NCI-H2227 (cell line): ENCODE data around the gene CARMIL3.
"Not testable (repeated sequence)": the region's sequence is repeated elsewhere in the genome, so short reads cannot be mapped to it uniquely, and the experiment has no call there.

Experiments
- DNase-seq: peaks from one replicate; lab custom pipeline; 2025; ENCODE audit not compliant: unreplicated experiment; lab: John Stamatoyannopoulos, UW

The CARMIL3 gene

GRCh38 chr14:24038686-24039085 lies 13.1 kb upstream of the CARMIL3 start:
- DNase-seq, result no peak

GRCh38 chr14:24040692-24041091 lies 11.1 kb upstream of the CARMIL3 start:
- DNase-seq, result no peak

DNA sequence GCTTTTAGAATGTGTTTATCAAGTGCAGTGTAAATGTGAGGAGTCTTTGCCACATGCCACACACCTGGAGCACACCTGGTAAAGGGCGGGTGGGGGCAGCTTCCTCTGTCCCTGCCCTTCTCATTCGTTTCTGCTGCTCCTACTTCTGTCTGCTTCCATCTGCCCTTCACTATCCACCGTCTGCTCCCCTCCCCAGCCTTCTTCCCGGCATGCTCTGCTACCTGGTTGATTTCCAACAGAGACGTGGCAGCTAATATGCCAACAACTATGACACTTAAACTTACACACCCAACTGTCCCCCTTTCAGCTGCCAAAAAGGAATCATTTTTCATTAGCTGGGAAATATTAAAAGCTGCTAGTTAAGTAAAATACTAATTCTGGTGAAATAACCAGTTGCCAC lies 9.1 kb upstream of the CARMIL3 start:
- DNase-seq, result no peak

GRCh38 chr14:24049002-24049401 lies 2.8 kb upstream of the CARMIL3 start:
- not testable (repeated sequence) for DNase-seq

GRCh38 chr14:24050753-24051152 lies 1.1 kb upstream of the CARMIL3 start:
- DNase-seq, result not testable (repeated sequence)

DNA sequence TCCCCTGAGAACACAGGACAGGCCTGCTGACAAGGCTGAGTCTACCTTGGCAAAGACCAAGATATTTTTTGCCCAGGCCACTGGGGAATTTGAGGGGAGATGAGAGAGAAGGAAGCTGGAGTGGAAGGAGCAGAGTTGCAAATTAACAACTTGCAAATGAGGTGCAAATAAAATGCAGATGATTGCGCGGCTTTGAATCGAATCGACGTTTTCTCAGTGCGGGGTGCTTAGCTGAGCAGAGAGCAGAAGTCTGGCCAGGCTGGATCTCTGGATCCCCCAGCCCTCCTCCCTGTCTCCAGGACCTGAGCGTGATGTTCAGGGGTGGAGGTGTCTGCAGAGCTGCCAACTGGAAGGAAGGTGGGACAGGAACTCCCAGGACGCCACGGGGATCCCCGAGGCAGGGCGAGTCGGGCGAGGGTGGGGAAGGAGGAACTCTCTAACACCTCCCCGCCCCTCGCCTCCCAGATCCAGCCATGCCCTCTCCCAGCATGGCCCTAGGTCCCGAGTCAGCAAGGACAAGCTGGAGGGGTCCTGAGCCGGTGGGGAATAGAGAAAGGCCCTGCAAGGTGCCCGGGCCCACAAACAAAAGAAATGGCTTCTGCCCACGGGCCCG lies 527 bp upstream of the CARMIL3 start:
- DNase-seq, result peak; percentile 51

DNA sequence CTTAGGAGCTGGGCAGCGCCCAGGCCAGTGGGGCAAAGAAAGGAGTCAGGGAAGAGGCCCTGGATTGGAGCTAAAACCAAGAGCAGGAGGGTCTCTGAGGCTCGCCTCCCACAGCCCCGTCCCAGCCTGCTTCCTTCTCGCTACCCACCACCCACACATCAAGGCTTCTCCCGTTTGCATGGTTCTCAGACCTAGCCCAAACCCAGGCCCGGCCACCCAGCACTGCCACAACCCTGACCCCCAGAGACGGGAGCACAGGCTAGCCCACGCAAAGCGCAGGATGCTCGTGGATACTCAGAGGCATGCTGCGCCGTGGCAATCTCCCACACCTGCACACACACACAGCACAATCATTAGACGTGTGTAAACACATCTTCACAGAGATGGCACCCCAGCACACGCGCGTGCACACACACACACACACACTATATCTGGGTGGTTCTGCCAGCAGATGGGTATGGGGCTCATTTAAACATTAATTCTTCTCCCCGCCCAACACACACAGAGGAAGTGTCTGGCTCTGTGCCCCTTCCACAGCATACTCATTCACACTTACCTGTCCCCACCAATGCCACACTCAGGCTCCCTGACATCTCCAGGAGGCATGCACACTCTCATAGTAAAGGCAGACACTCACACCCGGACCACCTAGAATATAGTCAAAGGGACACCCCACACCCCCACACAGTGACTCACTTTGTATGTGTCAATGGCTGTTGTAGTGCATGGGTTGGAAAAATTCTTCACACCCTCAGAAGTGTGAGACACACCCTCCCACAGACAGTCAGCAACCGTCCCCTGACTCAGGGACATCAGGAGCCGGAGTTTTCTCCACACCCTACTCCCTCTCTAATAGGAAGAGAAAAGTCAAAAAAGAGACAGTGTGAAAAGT lies 1.1 kb downstream of the CARMIL3 start:
- DNase-seq, result no peak

DNA sequence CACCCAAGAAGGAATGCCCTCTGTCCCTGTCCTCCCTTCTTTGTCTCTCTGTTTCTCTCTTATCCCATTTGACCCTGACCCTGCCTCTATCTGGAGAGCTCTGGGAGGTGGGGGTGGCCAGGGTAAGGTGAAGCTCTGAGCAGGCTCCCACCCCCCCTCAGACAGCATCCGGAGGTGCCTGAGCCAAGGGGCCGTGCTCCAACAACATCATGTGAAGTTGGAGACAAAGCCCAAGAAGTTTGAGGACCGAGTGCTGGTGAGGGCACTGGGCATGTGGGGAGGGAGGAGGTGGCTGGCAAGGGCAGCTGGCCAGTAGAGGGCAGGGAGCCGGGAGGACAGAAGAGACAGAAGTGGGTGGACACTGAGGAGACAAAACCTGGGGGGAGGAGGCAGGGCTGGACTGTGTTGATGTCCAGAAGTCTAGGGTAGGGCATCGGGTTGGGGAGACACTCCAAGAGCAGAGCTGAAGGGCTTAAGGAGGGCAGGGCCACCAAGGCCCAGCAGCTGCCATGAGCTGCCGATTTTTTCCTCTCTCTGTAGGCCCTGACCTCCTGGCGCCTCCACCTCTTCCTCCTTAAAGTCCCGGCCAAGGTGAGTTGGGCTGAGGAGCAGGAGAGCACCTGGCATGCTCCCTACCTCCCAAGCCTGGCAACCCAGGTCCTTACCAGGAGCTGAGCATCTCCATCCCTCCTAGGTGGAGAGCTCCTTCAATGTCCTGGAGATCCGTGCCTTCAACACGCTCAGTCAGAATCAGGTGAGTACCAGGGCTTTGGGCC lies 1.9 kb downstream of the CARMIL3 start:
- DNase-seq, result no peak

- DNase-seq, result no peak
These were observed 2.5 kb downstream of the CARMIL3 start for GRCh38 chr14:24054324-24054641.

DNA sequence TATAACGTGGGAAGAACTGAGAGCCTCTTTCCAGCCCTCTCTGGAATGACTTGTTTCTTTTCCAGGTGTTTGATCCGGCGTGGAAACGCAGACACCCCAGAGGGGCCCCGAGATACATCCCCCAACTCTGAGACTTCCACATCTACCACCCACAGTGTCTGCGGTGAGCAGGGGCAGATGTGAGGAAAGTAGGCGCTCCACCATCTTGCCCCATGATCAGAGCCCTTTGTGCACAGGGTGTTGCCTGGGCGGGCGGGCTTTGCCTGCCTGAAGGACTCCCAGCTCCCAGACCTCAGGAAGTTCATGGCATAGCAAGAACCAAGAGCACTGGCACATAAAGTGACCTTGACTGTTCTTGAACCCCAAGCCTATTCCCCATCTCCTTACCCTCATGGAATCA lies 2.8 kb downstream of the CARMIL3 start:
- DNase-seq, result no peak

DNA sequence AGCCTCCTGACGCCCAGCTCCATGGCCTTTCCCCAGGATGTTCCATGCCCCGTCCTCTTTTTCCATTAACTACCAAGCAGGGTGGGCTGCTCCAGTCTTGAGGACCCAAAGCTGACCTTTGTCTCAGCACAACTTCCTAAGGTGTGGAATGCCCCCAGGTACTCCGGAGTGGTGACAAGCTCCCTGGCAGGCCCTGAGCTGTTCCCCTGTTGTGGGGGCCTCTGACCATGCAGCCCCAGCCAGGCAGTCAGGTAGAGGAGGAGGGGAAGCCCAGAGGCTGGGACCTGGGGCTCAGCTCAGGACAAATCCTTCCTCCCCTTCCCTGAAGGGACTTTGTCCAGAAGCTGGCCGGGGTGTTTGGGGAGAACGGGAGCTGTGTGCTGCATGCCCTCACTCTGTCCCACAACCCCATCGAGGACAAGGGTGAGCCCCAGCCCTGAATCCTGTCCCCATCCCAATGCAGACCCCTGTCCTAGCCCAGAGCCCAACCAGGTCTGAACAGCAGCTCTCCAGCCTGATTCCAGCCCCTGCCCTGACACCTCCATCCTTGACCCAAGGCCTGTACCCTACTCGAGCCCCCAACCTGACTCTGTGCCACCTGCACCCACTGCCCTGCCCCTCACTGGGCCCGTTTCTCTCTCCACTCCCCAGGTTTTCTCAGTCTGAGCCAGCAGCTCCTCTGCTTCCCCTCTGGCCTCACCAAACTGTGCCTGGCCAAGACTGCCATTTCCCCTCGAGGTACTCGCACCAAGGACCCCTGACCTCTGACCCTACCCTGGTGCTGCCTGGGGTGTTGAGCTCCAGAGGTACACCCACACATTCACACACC lies 4.4 kb downstream of the CARMIL3 start:
- DNase-seq, result no peak

GRCh38 chr14:24056800-24057184 lies 5.0 kb downstream of the CARMIL3 start:
- DNase-seq, result no peak

GRCh38 chr14:24057271-24057670 lies 5.5 kb downstream of the CARMIL3 start:
- no peak for DNase-seq

DNA sequence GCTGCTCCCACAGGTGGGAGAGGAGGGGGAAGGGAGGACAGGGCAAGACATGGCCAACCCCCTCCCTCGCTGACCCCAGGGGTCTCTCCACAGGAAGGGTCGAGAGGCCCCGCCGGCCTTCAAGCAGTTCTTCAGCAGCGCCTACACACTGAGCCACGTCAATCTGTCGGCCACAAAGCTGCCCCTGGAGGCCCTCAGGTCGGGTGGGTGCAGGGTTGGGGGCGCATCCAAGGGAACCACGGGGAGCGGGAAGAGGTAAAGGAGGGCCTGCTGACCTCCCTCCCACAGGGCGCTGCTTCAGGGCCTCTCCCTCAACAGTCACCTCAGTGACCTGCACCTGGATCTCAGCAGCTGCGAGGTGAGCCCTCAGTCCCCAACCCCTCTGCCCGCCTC lies 6.1 kb downstream of the CARMIL3 start:
- no peak for DNase-seq

- DNase-seq, result peak; percentile 73
These were observed 6.6 kb downstream of the CARMIL3 start for GRCh38 chr14:24058260-24058950.

DNA sequence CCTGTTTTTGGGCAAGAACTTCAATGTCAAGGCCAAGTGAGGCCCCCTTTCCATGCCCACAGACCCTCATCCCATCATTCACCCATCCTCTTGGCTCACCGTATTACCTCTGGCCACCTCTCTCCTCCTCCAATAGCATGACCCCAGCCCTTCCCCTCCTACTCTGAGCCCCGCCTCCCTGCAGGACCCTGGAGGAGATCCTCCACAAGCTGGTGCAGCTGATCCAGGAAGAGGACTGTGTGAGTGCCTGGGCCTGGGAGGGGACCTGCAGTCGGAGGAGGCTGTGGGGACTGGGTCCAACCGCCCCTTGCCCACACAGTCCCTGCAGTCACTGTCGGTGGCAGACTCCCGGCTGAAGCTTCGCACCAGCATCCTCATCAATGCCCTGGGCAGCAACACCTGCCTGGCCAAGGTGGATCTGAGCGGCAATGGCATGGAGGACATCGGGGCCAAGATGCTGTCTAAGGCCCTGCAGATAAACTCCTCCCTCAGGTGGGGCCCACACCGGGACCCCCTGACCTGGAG lies 7.2 kb downstream of the CARMIL3 start:
- no peak for DNase-seq

- no peak for DNase-seq
These were observed 8.1 kb downstream of the CARMIL3 start for GRCh38 chr14:24059841-24060388.

GRCh38 chr14:24060443-24060842 lies 8.6 kb downstream of the CARMIL3 start:
- no peak for DNase-seq

DNA sequence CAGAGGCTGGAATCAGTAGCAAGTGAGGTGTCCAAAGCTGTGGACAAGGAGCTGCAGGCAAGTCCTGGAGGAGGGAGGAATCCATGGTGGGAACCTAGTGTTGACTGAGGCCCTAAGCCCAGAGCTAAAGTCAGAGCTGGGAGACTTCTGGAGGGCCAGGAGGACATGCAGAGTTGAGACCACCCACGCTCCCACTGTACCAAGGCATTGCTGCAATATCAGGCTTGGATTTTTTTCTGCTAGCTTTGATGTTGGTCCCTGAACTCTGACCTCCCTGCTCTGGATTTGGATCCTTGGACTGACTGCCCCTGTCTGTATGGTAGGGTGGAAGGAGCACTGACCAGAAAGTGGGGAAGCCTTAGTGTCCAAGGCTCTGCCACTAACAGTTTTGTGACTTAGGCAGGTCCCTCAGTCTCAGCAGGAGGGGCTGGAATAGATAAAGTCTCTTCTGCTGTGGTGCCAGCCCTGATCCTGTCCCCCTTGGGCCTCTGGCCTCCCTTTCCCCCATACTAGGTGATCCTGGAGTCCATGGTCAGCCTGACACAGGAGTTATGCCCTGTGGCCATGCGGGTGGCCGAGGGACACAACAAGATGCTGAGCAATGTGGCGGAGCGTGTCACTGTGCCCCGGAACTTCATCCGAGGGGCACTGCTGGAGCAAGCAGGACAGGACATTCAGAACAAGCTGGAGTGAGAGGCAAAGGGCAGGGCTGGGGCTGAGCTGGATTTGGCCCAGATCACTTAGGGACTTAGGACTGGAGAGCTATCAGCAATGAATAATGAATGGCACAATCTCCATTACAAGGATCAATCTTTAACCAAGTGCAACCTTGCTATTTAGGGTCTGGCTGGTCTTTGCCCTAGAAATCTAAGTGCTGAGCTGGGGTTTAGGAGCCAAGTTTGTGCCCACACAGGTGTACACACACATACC lies 9.4 kb downstream of the CARMIL3 start:
- no peak for DNase-seq
